Thoracic aorta (tissue), 2 donors: ENCODE measurements around the gene SHISAL2A. TPM values are rescaled to one million over a fixed set of nuclear protein-coding genes. Genes with fewer than 3 reads are reported as not detected.
"Not testable (repeated sequence)": the region's sequence is repeated elsewhere in the genome, so short reads cannot be mapped to it uniquely, and the experiment has no call there.

Source experiments
- ATAC-seq: fragments of 150-250 bp; one replicate; pipeline ENCODE4 v1.8.0; 2017; ENCODE audit warnings: low read depth; ENCODE audit not compliant: insufficient number of reproducible peaks, low FRiP score
- DNase-seq: peaks from one replicate; pipeline ENCODE4 v3.0.0-alpha.2; 2020; ENCODE audit warnings: low spot score
- H3K27ac ChIP-seq, 2 donors: fragments of 200-600 bp; sonication (generic); 1 replicate in 1 of 2; 2 replicates in 1 of 2; pipeline ENCODE4 v1.5.1; 2016; ENCODE audit warnings: mild to moderate bottlenecking in 2 of 2, moderate library complexity in 2 of 2
- H3K27me3 ChIP-seq: fragments of 200-600 bp; sonication (generic); replicated peaks from 2 replicates; pipeline ENCODE4 v1.6.0; 2016; ENCODE audit warnings: mild to moderate bottlenecking; ENCODE audit not compliant: insufficient read depth
- H3K36me3 ChIP-seq: fragments of 200-600 bp; sonication (generic); one replicate; pipeline ENCODE4 v1.5.1; 2016
- H3K4me1 ChIP-seq, 2 donors: fragments of 200-600 bp; sonication (generic); 1 replicate in 1 of 2; 2 replicates in 1 of 2; pipeline versions ENCODE4 v1.5.1 to v1.6.0; 2016; ENCODE audit warnings: low read depth in 2 of 2, mild to moderate bottlenecking in 1 of 2; ENCODE audit not compliant: control insufficient read depth in 1 of 2
- H3K4me3 ChIP-seq: fragments of 200-600 bp; sonication (generic); 2 replicates; pipeline ENCODE4 v1.5.1; 2016; ENCODE audit warnings: mild to moderate bottlenecking
- H3K9me3 ChIP-seq: fragments of 200-600 bp; sonication (generic); 2 replicates; pipeline ENCODE4 v1.5.1; 2016
- CTCF ChIP-seq: fragments of 200-600 bp; sonication (generic); IDR thresholded peaks from one replicate; pipeline ENCODE4 v1.5.1; 2019; ENCODE audit warnings: antibody characterized with exemption
- total RNA-seq, 2 donors: library from RNA; depleted of rRNA; stranded (reverse); fragments of >200 nt; gene quantifications; one replicate each; pipeline versions ENCODE4 v1.1.0 to v1.2.3, GENCODE V29; 2016

The SHISAL2A gene
- total RNA-seq, 2 donors from 2014 or later, result 0.54 TPM; not detected in 1

- ATAC-seq, result no peak
- Histone ChIP-seq H3K36me3 (peaks cover 18% of the 10 kb centered on the region), H3K27me3 (no peaks in the 10 kb centered on the region), H3K4me1 (peaks cover 0 to under 1% of the 10 kb centered on the region in 2 donors), H3K27ac (no peak overlapping the region), H3K9me3 (no peaks in the 10 kb centered on the region), H3K4me3 (no peak overlapping the region)
- no peak for DNase-seq
- TF ChIP-seq CTCF, result no peak
Observed at GRCh38 chr1:52691821-52692220, 58.9 kb downstream of the SHISAL2A start.

GRCh38 chr1:52692697-52693096, 59.7 kb downstream of the SHISAL2A start:
- Histone ChIP-seq H3K27ac (no peak overlapping the region), H3K9me3 (no peaks in the 10 kb centered on the region), H3K27me3 (no peaks in the 10 kb centered on the region), H3K4me3 (no peak overlapping the region), H3K4me1 (peaks cover 4 to 9% of the 10 kb centered on the region in 2 donors), H3K36me3 (peaks cover 13% of the 10 kb centered on the region)
- no peak for DNase-seq
- no peak for ATAC-seq
- no peak for TF ChIP-seq CTCF

GRCh38 chr1:52693351-52693750, 60.4 kb downstream of the SHISAL2A start:
- not testable (repeated sequence) for H3K4me1 ChIP-seq, ATAC-seq, H3K9me3 ChIP-seq, DNase-seq, H3K27me3 ChIP-seq, H3K27ac ChIP-seq, H3K4me3 ChIP-seq
- peaks cover 11% of the 10 kb centered on the region for H3K36me3 ChIP-seq

GRCh38 chr1:52693843-52694242, 60.9 kb downstream of the SHISAL2A start:
- no peaks in the 10 kb centered on the region for H3K9me3 ChIP-seq
- ATAC-seq, result no peak

GRCh38 chr1:52695627-52696026, 62.7 kb downstream of the SHISAL2A start:
- DNase-seq (no peak), ATAC-seq (no peak)
- Histone ChIP-seq H3K4me3 (no peak overlapping the region), H3K36me3 (peaks cover 11% of the 10 kb centered on the region), H3K27ac (no peak overlapping the region), H3K9me3 (no peaks in the 10 kb centered on the region), H3K27me3 (no peaks in the 10 kb centered on the region), H3K4me1 (peaks cover 7 to 15% of the 10 kb centered on the region in 2 donors)
- no peak for TF ChIP-seq CTCF

More at GRCh38 chr1:52693843-52694242, 60.9 kb downstream of the SHISAL2A start:
- TF ChIP-seq CTCF, result no peak
- Histone ChIP-seq H3K36me3 (peaks cover 11% of the 10 kb centered on the region), H3K27ac (no peak overlapping the region), H3K4me3 (no peak overlapping the region), H3K4me1 (peaks cover 6 to 14% of the 10 kb centered on the region in 2 donors), H3K27me3 (no peaks in the 10 kb centered on the region)
- DNase-seq, result no peak
